Urothelium cell line (cell line): ENCODE measurements around the gene ACOX2.

Experiments used
- DNase-seq: peaks from one replicate; pipeline ENCODE4 v3.0.0; 2011; ENCODE audit warnings: low spot score, mixed read lengths
- FAIRE-seq: peaks from 2 replicates; lab custom pipeline; 2011; peaks lifted over from hg19 to GRCh38; lab: Jason Lieb, UNC

Gene ACOX2

GRCh38 chr3:58536501-58537411 lies at the start of gene ACOX2:
Gene ACOX2, minus strand, starts transcription at chr3:58537190. Its CDS starts 2,084 bp downstream, at chr3:58535106.
- DNase-seq (no peak), FAIRE-seq (no peak)

GRCh38 chr3:58585994-58586393 lies 49.0 kb upstream of the ACOX2 start:
- no peak for DNase-seq
- FAIRE-seq: no peak

GRCh38 chr3:58585005-58585786 lies 48.2 kb upstream of the ACOX2 start:
- DNase-seq (peak; percentile 94), FAIRE-seq (peak; percentile 77)

- DNase-seq (no peak), FAIRE-seq (no peak)
Measured at GRCh38 chr3:58584690-58585004, 47.7 kb upstream of the ACOX2 start.

GRCh38 chr3:58581328-58582091 lies 44.5 kb upstream of the ACOX2 start:
- FAIRE-seq (no peak), DNase-seq (no peak)

- FAIRE-seq (no peak), DNase-seq (no peak)
Measured at GRCh38 chr3:58580826-58581327, 43.9 kb upstream of the ACOX2 start.

- no peak for FAIRE-seq
- DNase-seq: no peak
Measured at GRCh38 chr3:58578873-58579272, 41.9 kb upstream of the ACOX2 start.

GRCh38 chr3:58577269-58577821 lies 40.4 kb upstream of the ACOX2 start, which contains the start of gene FAM107A:
Gene FAM107A, minus strand, starts transcription at chr3:58577391. Its CDS starts 7,531 bp downstream, at chr3:58569860.
- no peak for FAIRE-seq
- DNase-seq: no peak

GRCh38 chr3:58576716-58577115 lies 39.7 kb upstream of the ACOX2 start:
- FAIRE-seq (no peak), DNase-seq (no peak)

GRCh38 chr3:58575971-58576652 lies 39.1 kb upstream of the ACOX2 start:
- DNase-seq: no peak
- no peak for FAIRE-seq

- DNase-seq (no peak), FAIRE-seq (no peak)
Measured at GRCh38 chr3:58574682-58575081, 37.7 kb upstream of the ACOX2 start.

GRCh38 chr3:58574106-58574505 lies 37.1 kb upstream of the ACOX2 start:
- DNase-seq: no peak
- FAIRE-seq: no peak

GRCh38 chr3:58573640-58574039 lies 36.6 kb upstream of the ACOX2 start:
- DNase-seq (no peak), FAIRE-seq (no peak)

- FAIRE-seq (no peak), DNase-seq (no peak)
Measured at GRCh38 chr3:58572634-58573230, 35.7 kb upstream of the ACOX2 start.

GRCh38 chr3:58572013-58572633 lies 35.1 kb upstream of the ACOX2 start:
- DNase-seq (no peak), FAIRE-seq (peak; percentile 20)

GRCh38 chr3:58570851-58571250 lies 33.9 kb upstream of the ACOX2 start:
- DNase-seq (no peak), FAIRE-seq (no peak)

- DNase-seq (no peak), FAIRE-seq (no peak)
Measured at GRCh38 chr3:58569287-58570001, 32.5 kb upstream of the ACOX2 start.

GRCh38 chr3:58568572-58569286 lies 31.7 kb upstream of the ACOX2 start:
- no peak for FAIRE-seq
- DNase-seq: peak; percentile 58
